ENCODE data around the gene PDE4D. TPM values are rescaled to one million over a fixed set of nuclear protein-coding genes. Genes with fewer than 3 reads are reported as not detected.
A peak's percentile ranks its signal among the peaks of the same experiment; 100 is the strongest.

Gene PDE4D
- total RNA-seq, 1 experiment from 2014 or later: 32.5 TPM

DNA sequence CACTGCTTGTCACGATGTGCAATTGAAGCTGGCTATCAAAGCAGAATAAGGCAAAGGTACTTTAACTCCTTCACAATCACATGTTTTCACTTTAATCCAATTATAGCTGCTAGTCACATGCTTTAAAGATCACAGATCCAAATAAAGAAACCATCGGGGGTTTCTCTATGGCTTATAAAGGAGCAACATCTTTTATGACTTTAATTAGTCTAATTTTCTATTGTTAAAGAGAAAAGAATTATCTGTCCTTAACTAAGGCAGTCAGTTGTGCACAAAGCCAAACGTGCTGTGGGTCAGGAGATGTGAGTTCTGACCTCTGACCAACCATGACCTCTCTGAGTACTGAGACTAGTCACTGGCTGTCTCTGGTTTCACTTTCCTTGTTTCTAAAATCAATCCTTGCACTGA, 749.6 kb downstream of the PDE4D start:
- Histone ChIP-seq H3K9me3 (replicated peaks) (no peaks in the 10 kb centered on the region), H3K27ac (no peak overlapping the region), H3K36me3 (no peaks in the 10 kb centered on the region), H3K4me1 (no peaks in the 10 kb centered on the region), H3K4me3 (no peak overlapping the region), H3K27me3 (no peaks in the 10 kb centered on the region)
- no peak for DNase-seq

GRCh38 chr5:59142927-59143326, 750.6 kb downstream of the PDE4D start:
- no peaks in the 10 kb centered on the region for H3K9me3 ChIP-seq (replicated peaks)
- no peak overlapping the region for H3K4me3 ChIP-seq
- no peaks in the 10 kb centered on the region for H3K4me1 ChIP-seq
- no peaks in the 10 kb centered on the region for H3K27me3 ChIP-seq
- DNase-seq: no peak
- H3K27ac ChIP-seq: no peak overlapping the region
- H3K36me3 ChIP-seq: no peaks in the 10 kb centered on the region

- Histone ChIP-seq H3K27ac (no peak overlapping the region), H3K27me3 (no peaks in the 10 kb centered on the region), H3K36me3 (no peaks in the 10 kb centered on the region), H3K9me3 (replicated peaks) (no peaks in the 10 kb centered on the region), H3K4me1 (no peaks in the 10 kb centered on the region), H3K4me3 (no peak overlapping the region)
- DNase-seq: no peak
Observed at GRCh38 chr5:59142138-59142537, 751.4 kb downstream of the PDE4D start.

GRCh38 chr5:59140133-59140532, 753.4 kb downstream of the PDE4D start:
- no peaks in the 10 kb centered on the region for H3K36me3 ChIP-seq
- DNase-seq: no peak
- no peaks in the 10 kb centered on the region for H3K9me3 ChIP-seq (replicated peaks)
- H3K27ac ChIP-seq: no peak overlapping the region
- no peak overlapping the region for H3K4me3 ChIP-seq
- H3K27me3 ChIP-seq: no peaks in the 10 kb centered on the region
- peaks cover 1% of the 10 kb centered on the region for H3K4me1 ChIP-seq

DNA sequence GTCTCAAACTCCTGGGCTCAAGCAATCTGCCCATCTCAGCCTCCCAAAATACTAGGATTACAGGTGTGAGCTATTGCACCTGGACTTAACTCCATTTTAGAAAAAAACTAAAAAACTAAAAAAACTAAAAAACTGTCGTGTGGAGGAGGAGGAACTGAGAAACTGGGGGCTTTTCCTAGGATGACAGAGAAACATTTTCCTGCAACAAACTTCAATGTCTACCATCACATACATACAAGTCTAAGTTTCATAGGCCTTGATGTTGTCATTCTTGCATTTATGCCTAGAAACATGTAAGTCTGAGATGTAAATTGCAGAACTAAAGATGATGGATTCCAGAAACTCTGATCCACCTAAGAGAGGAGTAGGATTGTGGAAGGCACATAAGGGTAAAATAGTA, 753.8 kb downstream of the PDE4D start:
- Histone ChIP-seq H3K4me1 (peaks cover 6% of the 10 kb centered on the region), H3K36me3 (no peaks in the 10 kb centered on the region), H3K27ac (no peak overlapping the region), H3K9me3 (replicated peaks) (no peaks in the 10 kb centered on the region), H3K27me3 (no peaks in the 10 kb centered on the region), H3K4me3 (no peak overlapping the region)
- DNase-seq: no peak

DNA sequence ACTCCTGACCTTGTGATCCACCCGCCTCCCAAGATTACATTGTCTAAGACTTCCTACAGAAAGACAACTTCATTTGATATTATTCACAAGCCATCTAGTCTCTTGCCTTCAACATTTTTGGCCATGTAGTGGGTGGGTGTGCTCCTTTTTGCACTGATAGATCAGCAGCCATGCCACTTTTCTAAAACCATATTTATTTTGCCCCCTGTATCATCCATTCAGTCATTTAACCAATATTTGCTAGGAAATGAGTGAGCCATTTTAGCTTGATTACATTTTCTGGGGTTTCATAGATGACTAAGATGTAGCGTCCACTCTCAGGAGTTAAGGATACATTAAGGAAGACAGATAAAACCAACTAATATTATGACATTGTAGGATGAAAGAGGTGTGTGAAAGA, 755.0 kb downstream of the PDE4D start:
- Histone ChIP-seq H3K4me3 (no peak overlapping the region), H3K9me3 (replicated peaks) (no peaks in the 10 kb centered on the region), H3K36me3 (no peaks in the 10 kb centered on the region), H3K27me3 (no peaks in the 10 kb centered on the region), H3K4me1 (peaks cover 17% of the 10 kb centered on the region), H3K27ac (no peak overlapping the region)
- DNase-seq: no peak

DNA sequence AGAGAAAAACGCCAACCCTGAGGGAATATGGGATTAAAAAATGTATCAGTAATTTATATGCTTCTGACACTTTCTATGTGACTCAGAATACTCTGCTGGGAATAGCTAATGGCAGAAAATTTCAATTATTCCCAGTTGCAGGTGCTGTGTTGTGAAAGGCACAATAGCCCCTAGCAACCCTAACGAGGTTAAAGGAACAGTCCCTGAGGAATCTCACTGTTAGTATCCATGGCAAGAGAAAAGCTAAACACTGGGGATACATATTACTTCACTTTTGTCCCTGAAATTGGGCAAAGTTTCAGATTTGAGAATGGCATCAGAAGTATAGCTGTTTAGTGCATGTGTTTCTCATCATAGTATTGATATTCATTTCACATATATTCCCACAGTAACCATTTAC, 755.7 kb downstream of the PDE4D start:
- H3K4me3 ChIP-seq: no peak overlapping the region
- DNase-seq: no peak
- no peaks in the 10 kb centered on the region for H3K27me3 ChIP-seq
- H3K9me3 ChIP-seq (replicated peaks): no peaks in the 10 kb centered on the region
- H3K4me1 ChIP-seq: peaks cover 17% of the 10 kb centered on the region
- H3K27ac ChIP-seq: no peak overlapping the region
- no peaks in the 10 kb centered on the region for H3K36me3 ChIP-seq

DNA sequence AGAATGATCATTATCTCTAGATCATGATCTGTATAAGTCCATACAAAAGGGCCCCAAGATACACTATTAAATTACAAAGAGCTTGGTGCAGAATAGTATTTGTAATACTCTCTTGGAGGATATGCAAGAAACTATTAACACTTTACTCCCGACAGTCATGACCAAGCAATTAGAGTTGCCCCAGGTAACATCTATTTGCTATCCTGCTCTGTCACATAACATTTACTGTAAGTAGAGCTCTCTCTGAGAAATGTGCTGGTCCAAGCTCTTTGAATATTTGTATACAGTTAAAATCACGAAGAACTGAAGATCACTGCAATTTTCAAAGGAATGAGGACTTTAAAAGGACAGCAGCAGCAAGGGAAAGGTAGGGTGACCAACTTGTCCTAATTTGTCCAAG, 757.0 kb downstream of the PDE4D start:
- Histone ChIP-seq H3K27ac (no peak overlapping the region), H3K9me3 (replicated peaks) (no peaks in the 10 kb centered on the region), H3K4me1 (peaks cover 17% of the 10 kb centered on the region), H3K36me3 (no peaks in the 10 kb centered on the region), H3K27me3 (no peaks in the 10 kb centered on the region), H3K4me3 (no peak overlapping the region)
- no peak for DNase-seq

DNA sequence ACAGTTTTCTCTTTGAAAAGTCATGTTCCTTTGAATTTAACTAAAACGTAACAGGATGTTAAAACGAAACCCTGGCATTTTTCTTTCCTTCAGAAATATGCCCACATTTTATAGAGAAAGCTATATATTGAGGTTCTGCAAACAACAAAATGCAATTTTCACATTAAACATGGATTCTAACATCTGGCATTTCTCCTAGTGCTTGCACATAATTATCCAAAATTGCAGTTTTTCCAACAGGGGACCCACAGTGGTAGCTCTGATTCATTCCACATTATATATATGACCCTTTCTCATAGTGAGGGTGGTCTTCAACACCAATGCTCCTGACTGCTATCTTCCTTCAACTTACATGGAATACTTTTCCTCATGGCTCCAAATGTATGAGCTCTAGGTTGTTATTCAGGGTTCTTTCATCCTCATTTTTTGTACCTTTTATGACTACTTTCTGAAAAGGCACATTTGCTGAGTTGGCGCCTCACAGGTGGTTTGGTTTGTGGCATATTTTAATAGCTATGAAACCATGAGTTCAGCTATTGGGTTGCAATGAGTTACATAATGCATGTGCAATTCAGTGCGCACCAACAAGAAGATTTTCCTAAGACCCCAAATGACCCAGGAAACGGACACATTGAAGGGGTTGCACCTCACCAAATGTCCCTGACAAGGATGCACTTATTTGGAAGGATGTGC, 758.9 kb downstream of the PDE4D start:
- Histone ChIP-seq H3K27ac (peak overlapping the region; percentile 21; the same call in 1 of the 2 replicates), H3K4me1 (peaks cover 17% of the 10 kb centered on the region), H3K9me3 (replicated peaks) (no peaks in the 10 kb centered on the region), H3K27me3 (no peaks in the 10 kb centered on the region), H3K36me3 (no peaks in the 10 kb centered on the region), H3K4me3 (no peak overlapping the region)
- DNase-seq: peak in 1 of 2 experiments; percentile 39

DNA sequence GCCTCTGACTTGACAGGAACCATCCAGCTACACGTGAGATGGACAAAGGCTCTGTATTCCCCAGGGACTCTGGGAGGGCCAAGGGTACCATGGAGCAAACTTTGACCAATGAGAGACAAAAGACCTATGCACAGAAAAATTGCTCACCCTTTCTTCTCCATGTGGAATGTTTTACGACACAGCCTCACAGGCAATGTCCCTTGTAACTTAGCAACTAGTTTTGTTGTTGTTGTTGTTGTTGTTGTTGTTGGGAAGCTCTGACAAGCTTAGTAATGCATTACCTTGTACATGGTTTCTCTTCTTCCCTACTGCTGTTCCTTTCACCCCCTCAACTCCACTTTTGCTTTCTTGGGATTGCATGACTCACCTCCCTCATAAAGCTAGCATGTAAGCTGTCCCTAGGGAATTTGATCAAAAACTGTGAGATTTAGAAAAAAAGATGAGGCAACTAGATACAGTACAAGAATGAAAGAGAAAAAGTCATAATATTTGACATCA, 759.7 kb downstream of the PDE4D start:
- DNase-seq: peak in 1 of 2 experiments; percentile 51
- Histone ChIP-seq H3K4me1 (peaks cover 21% of the 10 kb centered on the region), H3K27ac (peak overlapping the region; percentile 1; the same call in 1 of the 2 replicates), H3K4me3 (no peak overlapping the region), H3K27me3 (no peaks in the 10 kb centered on the region), H3K36me3 (no peaks in the 10 kb centered on the region), H3K9me3 (replicated peaks) (no peaks in the 10 kb centered on the region)

DNA sequence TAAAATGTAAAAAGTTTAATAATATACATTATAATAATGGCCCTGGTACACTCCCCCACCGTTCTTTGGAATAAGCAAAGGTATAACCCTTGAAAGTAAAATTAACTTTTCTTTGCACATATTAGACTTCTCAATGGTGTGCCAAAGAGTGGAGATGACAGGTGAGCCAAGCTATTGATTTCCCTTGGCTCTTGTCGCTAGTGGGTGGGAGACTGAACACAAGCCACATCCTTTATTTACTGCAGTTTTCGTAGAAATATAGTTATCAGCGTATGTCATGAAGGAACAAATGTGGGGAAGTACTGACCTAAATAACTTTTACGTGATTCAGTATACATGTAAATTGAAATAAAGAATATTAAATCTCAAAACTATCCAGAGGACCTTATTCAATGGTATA, 761.4 kb downstream of the PDE4D start:
- Histone ChIP-seq H3K36me3 (no peaks in the 10 kb centered on the region), H3K4me1 (peaks cover 31% of the 10 kb centered on the region), H3K4me3 (no peak overlapping the region), H3K27ac (no peak overlapping the region), H3K27me3 (no peaks in the 10 kb centered on the region), H3K9me3 (replicated peaks) (no peaks in the 10 kb centered on the region)
- no peak for DNase-seq

DNA sequence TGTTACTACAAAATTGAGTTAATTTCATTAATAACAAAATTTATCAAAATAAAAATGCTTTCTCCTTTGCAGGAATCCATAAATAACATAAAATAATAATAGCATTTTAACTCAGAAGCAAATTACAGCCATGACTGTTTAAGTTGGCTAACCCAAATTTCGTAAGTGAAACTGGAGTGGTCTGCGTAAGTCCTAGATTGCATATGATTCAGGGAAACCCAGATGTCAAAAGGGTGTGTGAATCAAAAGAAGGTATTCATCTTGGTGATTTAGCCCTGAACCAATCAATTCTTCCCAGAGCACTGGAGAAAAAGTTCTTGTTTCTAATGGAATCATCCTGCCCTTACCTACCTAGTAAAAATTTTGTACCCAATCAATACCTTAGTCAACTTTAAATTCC, 763.1 kb downstream of the PDE4D start:
- no peaks in the 10 kb centered on the region for H3K27me3 ChIP-seq
- DNase-seq: no peak
- H3K36me3 ChIP-seq: no peaks in the 10 kb centered on the region
- no peak overlapping the region for H3K4me3 ChIP-seq
- no peak overlapping the region for H3K27ac ChIP-seq
- peaks cover 43% of the 10 kb centered on the region for H3K4me1 ChIP-seq
- no peaks in the 10 kb centered on the region for H3K9me3 ChIP-seq (replicated peaks)

DNA sequence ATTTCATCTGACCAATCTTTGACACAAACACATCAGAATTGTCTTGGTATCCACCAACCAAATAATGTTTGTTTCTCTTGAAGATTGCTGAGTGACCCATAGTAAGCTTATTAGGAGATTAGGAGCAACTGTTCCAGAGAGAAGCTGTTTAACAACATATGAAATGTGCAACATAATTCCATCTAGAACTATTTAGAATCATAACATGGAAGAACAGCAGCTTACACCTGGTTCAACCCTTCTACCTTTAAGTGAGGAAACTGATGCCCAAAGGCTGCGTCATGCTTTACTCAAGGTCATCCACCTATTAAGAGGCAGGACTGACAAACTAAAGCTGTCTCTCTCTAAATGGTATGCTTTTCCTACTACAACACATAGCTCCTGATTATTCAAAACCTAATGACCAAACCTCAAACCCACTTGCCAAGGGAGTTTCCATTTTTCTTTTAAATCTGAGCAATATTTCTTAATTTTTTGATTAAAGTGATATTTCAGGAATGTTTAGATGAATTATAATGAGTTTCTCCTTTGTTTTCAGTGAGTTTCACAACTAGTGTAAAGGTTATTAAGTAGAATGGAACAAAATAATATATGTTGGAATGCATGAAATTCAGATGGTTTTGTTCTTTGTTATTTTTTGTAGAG, 764.8 kb downstream of the PDE4D start:
- no peak overlapping the region for H3K27ac ChIP-seq
- peak in 1 of 2 experiments; percentile 6 for DNase-seq
- H3K36me3 ChIP-seq: no peaks in the 10 kb centered on the region
- no peak overlapping the region for H3K4me3 ChIP-seq
- peaks cover 44% of the 10 kb centered on the region for H3K4me1 ChIP-seq
- H3K9me3 ChIP-seq (replicated peaks): no peaks in the 10 kb centered on the region
- H3K27me3 ChIP-seq: no peaks in the 10 kb centered on the region

- Histone ChIP-seq H3K9me3 (replicated peaks) (no peaks in the 10 kb centered on the region), H3K27ac (peak overlapping the region; percentile 84), H3K4me3 (peak overlapping the region; percentile 53), H3K4me1 (peaks cover 50% of the 10 kb centered on the region), H3K27me3 (no peaks in the 10 kb centered on the region), H3K36me3 (no peaks in the 10 kb centered on the region)
- peak in 1 of 2 experiments; percentile 60 for DNase-seq
Observed at GRCh38 chr5:59126708-59127573, 766.6 kb downstream of the PDE4D start.

Measured in SJCRH30 (cell line).